ENCODE data around the gene ABHD1. TPM values are rescaled to one million over a fixed set of nuclear protein-coding genes. Genes with fewer than 3 reads are reported as not detected.

Gene ABHD1
- total and polyA plus RNA-seq, 9 donors, result 0.86 to 2.4 (median 1.5) TPM; not detected in 2

DNA sequence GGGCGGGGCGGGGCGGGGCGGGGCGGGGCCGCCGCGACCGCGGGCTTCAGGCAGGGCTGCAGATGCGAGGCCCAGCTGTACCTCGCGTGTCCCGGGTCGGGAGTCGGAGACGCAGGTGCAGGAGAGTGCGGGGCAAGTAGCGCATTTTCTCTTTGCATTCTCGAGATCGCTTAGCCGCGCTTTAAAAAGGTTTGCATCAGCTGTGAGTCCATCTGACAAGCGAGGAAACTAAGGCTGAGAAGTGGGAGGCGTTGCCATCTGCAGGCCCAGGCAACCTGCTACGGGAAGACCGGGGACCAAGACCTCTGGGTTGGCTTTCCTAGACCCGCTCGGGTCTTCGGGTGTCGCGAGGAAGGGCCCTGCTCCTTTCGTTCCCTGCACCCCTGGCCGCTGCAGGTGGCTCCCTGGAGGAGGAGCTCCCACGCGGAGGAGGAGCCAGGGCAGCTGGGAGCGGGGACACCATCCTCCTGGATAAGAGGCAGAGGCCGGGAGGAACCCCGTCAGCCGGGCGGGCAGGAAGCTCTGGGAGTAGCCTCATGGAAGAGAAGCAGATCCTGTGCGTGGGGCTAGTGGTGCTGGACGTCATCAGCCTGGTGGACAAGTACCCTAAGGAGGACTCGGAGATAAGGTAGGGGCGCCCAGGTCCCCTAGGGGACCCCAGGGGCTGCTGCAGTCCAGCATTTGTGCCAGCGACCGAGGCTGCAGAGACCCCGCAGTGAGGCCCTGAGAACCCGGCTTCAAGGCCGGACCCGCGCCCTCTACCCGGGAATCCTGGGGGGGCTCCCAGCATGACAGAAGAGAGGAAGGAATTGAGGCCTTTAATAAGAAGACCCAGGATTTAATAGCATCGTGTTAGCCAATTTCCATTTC, 36.7 kb upstream of the ABHD1 start, which contains the start of gene KHK:
Gene KHK (plus strand): TSS at position 49 of the 870 bp plus-strand sequence. CDS start 488 bp downstream, at position 537.
- H3K36me3 ChIP-seq, result no peaks in the 10 kb centered on the region
- peak within 1 kb of the TSS; percentile 61 for H3K4me3 ChIP-seq
- intact Hi-C loops (cut with DNase I), result loop anchor here (2.0 to 10.0 kb wide), 5 partner anchors 35 to 124 kb away; partner anchors contain the start of genes AGBL5 (in 2 of the 4), MAPRE3 (in 2 of the 4) and TMEM214 (in 2 of the 4)
- WGBS, 3 donors, result 11 to 12% (median 11%) methylated on average over 42 to 54 of the region's 54 CpGs
- H3K27me3 ChIP-seq, result no peaks in the 10 kb centered on the region
- H3K4me1 ChIP-seq (ENCODE audit: insufficient read depth), result peaks cover 3% of the 10 kb centered on the region
- TF ChIP-seq EP300 (IDR thresholded peaks at IDR 0.05) (no peak), POLR2A (IDR thresholded peaks at IDR 0.05) (no peak)
- TF ChIP-seq, protein P1, sequence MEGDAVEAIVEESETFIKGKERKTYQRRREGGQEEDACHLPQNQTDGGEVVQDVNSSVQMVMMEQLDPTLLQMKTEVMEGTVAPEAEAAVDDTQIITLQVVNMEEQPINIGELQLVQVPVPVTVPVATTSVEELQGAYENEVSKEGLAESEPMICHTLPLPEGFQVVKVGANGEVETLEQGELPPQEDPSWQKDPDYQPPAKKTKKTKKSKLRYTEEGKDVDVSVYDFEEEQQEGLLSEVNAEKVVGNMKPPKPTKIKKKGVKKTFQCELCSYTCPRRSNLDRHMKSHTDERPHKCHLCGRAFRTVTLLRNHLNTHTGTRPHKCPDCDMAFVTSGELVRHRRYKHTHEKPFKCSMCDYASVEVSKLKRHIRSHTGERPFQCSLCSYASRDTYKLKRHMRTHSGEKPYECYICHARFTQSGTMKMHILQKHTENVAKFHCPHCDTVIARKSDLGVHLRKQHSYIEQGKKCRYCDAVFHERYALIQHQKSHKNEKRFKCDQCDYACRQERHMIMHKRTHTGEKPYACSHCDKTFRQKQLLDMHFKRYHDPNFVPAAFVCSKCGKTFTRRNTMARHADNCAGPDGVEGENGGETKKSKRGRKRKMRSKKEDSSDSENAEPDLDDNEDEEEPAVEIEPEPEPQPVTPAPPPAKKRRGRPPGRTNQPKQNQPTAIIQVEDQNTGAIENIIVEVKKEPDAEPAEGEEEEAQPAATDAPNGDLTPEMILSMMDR (IDR thresholded peaks at IDR 0.05), result no peak
- peak; percentile 54 to 73 (median 67) for DNase-seq
- H3K27ac ChIP-seq, result peak within 1 kb of the TSS; percentile 59 to 70
- H3K9me3 ChIP-seq, result no peaks in the 10 kb centered on the region

DNA sequence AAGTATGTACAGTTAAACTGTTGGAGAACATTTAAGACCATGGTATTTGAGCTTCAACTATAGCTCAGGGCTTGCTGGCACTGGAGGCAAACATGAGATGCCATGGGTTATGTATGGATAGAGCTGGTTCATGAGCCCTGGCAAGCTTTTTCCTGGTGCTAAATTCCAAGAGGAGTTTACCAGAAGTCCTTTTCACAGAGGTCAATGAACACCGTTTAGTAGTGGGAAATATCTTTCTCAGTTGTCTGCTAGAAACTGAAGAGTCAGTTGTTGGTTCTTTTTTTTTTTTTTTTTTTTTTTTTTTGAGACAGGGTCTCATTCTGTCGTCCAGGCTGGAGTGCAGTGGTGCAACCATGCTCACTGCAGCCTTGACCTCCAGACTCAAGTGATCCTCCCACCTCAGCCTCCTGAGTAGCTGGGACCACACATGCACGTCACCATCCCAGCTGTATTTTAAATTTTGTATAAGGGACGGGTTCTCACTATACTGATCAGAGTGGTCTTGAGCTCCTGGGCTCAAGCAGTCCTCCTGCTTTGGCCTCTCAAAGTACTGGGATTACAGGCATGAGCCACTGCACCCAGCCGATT, 35.7 kb upstream of the ABHD1 start:
- intact Hi-C loops (cut with DNase I), result loop anchor here (2.0 to 10.0 kb wide), 5 partner anchors 36 to 125 kb away; partner anchors contain the start of genes AGBL5 (in 2 of the 4), MAPRE3 (in 2 of the 4) and TMEM214 (in 2 of the 4)
- H3K27ac ChIP-seq, result no peak overlapping the region
- no peak for DNase-seq
- no peaks in the 10 kb centered on the region for H3K9me3 ChIP-seq
- H3K4me1 ChIP-seq (ENCODE audit: insufficient read depth), result peaks cover 3% of the 10 kb centered on the region
- H3K27me3 ChIP-seq, result no peaks in the 10 kb centered on the region
- TF ChIP-seq, protein P1 (IDR thresholded peaks at IDR 0.05), result no peak
- TF ChIP-seq EP300 (IDR thresholded peaks at IDR 0.05) (no peak), POLR2A (IDR thresholded peaks at IDR 0.05) (no peak)
- H3K4me3 ChIP-seq, result no peak overlapping the region
- 67 to 75% (median 71%) methylated on average over 5 of the region's 5 CpGs for WGBS, 3 donors
- no peaks in the 10 kb centered on the region for H3K36me3 ChIP-seq

DNA sequence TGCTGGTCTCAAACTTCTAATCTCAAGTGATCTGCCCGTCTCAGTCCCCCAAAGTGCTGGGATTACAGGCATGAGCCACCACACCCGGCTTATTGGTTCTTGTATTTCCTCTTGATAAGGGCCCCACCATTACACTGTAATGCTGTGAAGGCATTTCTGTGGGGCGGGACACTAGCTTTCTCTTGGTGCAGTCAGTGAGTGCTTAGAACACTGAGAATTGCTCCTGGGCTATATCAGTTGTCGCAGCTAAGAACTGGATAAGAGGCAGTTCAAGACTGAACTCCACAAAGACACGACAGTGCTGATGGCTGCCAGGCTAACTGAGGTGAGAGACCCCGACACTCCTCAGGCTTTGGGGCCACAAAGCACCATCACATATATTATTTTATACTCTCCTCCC, 35.0 kb upstream of the ABHD1 start:
- H3K36me3 ChIP-seq, result no peaks in the 10 kb centered on the region
- peak in 1 of 5 donors; percentile 10 for DNase-seq
- intact Hi-C loops (cut with DNase I), result loop anchor here (5.0 to 10.0 kb wide), 4 partner anchors 36 to 114 kb away; partner anchors contain the start of genes AGBL5 (in 2 of the 4), MAPRE3 (in 2 of the 4) and TMEM214 (in 2 of the 4)
- TF ChIP-seq, protein P1 (IDR thresholded peaks at IDR 0.05), result no peak
- TF ChIP-seq POLR2A (IDR thresholded peaks at IDR 0.05) (no peak), EP300 (IDR thresholded peaks at IDR 0.05) (no peak)
- peaks cover 3% of the 10 kb centered on the region for H3K4me1 ChIP-seq (ENCODE audit: insufficient read depth)
- WGBS, 3 donors, result 92 to 94% (median 93%) methylated on average over 6 of the region's 6 CpGs
- no peak overlapping the region for H3K4me3 ChIP-seq
- no peaks in the 10 kb centered on the region for H3K9me3 ChIP-seq
- H3K27ac ChIP-seq, result no peak overlapping the region
- H3K27me3 ChIP-seq, result no peaks in the 10 kb centered on the region
